Smooth muscle cell of the brain vasculature (primary cell): ENCODE results near the gene MYO5A.
"Not testable (repeated sequence)": the region's sequence is repeated elsewhere in the genome, so short reads cannot be mapped to it uniquely, and the experiment has no call there.

Experiments used
- DNase-seq: peaks from one replicate; pipeline ENCODE4 v3.0.0-alpha.2; 2012; ENCODE audit warnings: low read depth, low spot score

MYO5A gene

DNA sequence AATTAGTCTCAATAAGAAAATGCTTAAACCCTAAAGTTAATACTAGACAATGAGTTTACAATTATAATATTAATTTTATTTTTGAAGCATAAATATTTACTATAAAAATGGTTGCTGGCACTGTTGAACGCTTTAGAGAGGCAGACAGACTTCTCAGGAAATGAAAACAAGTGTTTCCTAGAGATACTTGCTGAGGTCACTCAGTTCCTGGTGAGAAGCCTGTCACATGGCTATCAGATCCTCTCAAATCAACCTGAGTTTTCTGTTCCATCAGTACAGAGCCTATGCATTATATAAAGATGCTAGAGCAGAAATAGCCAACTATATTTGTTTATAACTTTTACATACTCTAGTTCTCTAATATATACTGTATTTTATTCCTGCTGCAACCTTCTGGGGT, 109.2 kb downstream of the MYO5A start:
- no peak for DNase-seq

DNA sequence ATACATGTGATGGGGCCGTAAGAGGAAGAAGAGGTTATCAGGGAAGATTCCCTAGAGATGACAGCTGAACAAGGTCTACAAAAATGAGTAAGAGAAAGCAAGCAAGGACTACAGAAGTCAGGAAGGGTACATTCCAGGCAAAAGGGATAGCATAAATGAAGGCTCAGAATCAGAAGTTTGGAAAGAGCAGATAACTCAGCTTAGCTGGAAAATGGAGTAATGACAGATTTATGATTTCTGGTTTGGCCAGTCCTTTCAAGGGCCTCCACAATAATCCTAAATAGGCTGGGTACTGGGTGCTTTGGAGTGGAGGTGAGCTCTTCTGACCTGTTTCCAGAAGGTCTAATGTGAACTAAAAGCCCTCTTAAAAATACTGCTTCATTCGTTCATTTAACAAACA, 110.7 kb downstream of the MYO5A start:
- no peak for DNase-seq

DNA sequence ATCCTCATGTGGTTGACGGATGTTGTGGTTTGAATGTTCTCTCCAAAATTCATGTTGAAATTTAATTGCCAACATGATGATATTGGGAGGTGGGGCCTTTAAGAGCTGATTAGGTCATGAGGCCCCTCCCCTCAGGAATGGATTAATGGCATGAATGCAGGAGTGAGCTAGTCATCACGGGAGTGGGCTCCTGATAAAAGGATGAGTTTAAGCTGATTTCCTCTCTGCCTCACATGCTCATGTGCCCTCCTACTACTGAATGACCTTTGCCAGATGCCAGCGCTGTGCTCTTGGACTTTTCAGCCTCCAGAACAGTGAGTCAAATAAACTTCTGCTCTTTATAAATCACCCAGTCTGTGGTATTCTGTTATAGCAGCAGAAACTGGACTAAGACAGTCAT, 111.2 kb downstream of the MYO5A start:
- DNase-seq: no peak

DNA sequence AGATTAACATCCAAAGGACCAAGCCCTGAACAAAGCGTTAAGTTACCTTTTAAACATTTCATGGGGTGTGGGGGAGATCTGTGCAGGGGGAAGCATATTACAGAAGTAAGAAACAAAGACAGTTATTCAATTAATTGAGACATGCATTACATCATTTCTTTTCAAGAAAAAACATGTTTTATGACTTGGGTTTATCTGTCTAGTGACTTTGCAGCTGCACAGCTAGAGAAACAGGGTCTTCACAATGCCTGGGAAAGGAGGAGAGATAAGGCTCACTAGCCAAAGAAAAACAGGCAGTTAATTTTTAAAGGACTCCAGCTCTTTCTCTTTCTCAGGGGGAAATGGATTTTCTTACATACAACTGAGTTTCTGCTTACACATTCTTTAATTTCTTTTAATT, 112.1 kb downstream of the MYO5A start:
- DNase-seq: not testable (repeated sequence)

DNA sequence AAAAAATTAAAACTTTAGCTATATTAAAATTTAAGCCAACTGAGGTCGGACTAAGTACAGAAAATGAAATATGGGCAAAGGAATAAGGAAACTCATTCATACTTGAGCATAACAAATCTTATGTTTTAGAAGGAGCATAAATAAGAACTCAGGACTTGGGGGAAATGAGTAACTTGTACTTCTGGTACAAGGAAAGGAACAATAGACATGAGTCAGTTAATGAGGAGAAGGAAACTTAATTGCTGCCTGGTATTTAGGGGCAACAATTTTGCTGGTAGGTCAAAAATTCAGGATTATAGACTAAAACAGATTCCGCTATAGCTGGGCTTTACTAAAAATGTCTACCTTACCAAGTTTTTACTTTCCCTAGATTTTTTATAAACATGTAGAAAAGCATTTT, 113.1 kb downstream of the MYO5A start:
- no peak for DNase-seq

DNA sequence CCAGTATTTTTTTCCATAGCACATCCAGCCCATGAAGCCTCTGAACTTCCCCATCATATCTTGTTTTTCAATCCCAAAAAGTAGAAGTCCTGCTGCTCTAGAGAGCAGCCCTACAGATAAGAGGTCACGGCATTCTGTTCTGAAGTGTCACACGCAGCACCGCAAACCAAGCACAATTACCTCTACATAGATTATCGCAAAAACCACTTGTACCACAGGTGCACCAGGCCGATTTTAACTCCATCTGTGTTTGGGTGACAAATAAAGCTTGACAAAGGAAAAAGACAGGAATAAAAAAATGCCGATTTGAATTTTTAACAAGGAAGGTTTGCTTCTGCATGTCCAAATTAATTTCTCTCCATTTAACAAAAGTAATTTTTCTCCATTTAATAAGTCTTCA, 113.7 kb downstream of the MYO5A start:
- DNase-seq: no peak

DNA sequence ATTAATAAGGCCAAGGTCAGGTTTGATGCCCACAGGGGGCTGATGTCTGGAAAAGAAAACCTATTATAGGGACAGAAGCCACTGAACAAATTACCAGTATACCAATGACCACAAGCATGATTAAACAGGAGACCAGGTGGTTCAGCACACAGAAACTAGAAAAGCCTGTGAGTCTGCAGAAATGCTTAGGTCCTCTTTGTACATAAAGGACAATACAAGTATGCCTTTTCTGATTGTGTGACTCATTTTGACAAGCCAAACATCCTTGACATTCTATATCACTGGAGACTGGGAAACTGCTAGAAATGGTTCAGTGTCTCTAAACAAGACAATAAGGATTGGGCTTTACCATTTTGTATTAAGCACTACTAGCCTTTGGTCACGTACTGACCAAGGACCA, 119.9 kb downstream of the MYO5A start:
- DNase-seq: no peak

DNA sequence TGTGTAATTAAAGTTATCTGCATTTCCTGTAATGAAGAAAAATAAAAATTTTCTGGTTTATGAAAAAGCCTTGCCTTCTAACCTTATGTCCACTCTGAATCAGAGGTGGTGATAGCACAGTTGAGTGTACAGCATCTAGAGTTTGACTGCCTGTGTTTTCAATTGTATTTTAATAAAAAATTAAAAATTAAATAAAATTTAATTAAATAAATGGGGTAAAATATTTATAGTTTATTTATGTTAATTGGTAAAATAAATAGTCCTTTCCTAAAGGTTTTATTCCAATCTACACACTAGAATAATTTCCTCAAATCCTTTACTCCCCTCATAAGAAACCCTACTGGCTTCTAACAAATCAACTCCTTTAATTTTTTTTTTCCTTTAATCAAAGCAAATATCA, 121.3 kb downstream of the MYO5A start:
- no peak for DNase-seq

DNA sequence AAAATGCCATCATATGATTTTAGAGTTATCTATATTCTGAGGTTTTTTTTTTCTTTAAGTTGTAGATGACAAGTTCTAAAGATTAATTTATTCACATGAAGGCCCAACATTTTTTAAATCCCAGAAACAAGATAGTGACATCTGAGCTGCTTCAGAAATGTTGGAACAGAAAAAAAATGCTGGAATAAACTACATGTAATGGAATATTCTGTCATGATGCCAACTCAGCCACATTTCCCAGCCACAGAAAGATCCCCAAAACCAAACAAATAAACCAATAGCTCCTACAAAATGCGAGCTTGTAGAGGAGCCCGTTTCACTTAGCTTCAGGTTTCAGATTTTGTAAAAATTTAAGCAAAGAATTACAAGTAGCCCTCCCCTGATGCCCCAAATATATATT, 122.1 kb downstream of the MYO5A start:
- no peak for DNase-seq

DNA sequence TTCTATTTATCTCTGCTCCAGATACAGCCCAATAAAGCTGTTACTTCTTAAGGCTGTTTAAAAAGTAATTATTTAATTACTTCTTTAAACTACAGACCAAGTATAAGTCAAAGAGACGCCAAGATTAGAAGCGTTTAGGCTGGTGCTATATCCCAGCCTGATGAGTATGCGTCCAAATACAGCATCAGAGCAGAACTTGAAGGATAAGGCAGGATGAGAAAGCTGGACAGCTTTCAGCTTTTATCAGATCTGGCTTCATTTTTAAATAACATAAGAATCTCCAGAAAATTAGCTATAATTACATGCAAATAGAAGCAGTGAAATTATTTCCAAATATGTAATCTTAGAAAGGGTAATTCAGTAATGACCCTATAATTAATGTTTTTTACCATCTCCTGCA, 122.8 kb downstream of the MYO5A start:
- DNase-seq: no peak

DNA sequence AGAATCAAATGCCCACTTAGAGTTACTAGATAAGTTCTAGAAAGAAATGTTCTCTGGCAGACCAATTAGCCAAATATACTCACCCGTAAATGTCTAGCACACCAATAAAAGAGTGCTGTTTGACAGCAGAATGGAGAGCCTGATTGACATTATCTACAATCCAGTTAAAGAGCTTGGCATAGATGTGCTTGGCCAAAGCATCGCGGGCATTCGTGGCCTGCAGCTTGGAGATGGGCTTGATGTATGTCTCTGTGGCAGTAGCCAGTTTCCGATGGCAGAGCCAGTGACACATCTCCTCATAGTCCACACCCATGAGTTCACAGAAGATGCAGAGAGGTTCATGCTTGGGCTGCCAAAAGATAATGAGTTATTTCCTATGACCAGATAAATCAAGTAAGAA, 131.6 kb downstream of the MYO5A start:
- DNase-seq: no peak

DNA sequence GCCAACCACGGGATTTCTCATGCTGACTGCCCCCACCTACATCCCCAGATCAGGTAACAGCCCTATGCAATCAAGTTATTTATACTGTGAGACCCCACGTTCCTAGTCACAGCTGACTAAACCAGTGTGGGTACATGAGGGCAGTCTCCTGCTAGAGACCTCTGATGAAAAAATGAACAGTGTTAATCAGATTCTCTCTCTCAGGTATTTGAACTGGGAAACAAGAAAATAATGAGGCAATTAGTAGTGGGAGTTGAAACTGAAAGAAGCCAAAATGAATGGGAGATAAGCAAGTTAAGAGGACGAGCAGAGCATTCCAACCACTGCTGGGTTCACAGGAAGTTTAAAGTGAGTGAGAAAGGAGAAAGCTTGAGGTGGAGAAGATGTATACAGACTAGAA, 134.6 kb downstream of the MYO5A start:
- no peak for DNase-seq

DNA sequence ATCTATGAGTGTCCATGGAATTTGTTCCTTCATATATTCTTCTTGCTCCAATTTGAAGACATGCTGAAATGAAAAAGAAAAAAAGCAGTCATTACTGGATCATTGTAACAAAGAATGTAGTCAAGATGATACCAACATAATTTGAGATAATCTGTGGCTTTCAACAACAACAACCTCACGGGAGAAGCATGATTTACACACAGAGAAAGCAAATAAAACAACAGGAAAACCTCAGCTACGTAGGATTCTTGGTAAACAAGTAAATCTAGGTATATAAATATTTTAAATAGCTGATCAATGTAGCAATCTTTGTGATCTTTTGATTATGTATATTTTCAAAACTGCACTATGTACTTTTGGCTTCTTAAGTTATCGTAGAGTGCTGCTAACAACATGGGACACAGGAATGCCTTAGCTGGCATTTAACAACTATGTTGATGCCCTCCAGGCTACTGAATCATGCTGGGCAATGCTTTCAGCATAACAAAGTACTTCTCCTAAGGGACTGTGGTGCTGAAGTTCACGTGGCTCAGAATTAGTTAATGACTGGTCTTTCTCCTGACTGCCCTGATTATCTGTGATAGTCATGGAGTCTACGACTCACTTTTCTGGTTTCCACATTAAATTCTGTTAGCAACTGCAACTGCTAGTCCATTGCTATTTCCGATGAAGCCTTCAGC, 136.5 kb downstream of the MYO5A start:
- no peak for DNase-seq

DNA sequence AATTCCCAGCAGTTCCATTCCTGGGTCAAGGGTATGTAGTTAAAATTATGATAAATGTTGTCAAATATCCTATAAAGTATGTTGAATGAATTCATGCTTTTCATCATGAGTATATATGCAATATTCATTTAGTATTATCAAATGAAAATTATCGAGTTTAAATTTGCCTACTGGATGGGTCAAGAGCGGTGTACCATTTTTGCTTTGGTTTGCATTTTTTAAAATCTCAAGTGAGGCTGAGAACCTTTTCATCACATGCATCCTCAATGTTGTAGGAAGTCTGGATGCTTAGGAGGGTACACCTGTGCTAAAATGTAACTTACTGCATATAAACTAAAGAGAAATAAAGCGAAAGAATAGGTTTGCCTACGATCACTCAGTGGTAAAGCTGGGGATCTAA, 137.6 kb downstream of the MYO5A start:
- DNase-seq: no peak

DNA sequence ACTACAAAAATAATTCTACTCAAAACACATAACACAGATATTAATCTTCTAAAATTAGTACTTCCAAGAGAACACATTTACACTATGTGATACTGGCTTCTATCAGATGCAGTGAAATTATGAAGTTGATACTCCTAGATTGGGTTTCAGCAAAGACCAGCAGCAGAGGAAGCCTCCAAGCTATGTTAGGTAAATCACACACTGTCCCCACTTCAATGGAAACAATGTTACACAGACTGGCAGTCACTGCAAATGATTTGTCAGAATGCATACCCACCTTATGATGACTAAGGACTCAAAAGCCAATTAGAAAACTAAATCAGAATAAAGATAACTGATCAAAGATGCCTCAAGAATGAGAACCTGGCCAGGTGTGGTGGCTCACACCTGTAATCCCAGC, 143.0 kb downstream of the MYO5A start:
- no peak for DNase-seq

DNA sequence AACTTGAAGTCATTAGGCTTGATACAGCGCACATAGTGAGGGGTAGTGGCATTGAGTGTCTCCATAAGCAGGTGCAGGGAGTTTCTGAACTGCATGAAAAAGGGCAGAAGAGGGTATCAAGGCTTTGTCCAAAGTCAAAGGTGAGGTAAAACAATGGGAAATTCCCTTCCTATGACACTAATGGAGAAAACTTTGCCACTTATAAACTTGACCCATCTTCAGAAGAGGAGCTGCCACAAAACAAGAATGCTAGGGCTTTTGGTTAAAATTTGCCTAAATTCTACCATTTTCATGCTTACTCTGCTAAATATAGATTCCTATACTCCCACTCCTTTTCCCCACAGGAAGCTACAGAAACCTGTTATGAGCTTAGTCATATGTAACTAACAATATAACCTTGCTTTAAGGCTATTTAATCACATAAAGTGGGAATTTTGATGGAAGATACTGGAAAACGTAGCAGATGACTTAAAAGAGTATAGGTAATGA, 145.5 kb downstream of the MYO5A start:
- DNase-seq: no peak

DNA sequence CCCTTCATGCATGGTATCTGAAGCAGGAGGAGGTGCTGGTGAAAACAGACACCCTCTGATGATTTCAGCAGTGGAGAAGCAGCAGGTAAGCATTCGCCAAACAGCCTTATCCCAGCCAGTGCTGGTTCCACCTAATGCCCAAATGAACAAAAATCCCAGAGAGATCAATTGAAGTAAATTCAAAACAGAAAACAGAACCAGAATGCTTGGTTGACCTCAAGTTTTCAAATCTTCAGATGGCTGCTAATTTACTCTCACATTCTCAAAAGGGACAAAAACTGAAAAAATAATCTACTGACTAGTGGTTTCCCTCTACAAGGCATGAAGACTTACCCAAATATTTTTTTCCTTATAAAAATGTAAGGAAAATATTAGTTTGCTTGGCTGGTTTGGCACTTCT, 146.0 kb downstream of the MYO5A start:
- no peak for DNase-seq

DNA sequence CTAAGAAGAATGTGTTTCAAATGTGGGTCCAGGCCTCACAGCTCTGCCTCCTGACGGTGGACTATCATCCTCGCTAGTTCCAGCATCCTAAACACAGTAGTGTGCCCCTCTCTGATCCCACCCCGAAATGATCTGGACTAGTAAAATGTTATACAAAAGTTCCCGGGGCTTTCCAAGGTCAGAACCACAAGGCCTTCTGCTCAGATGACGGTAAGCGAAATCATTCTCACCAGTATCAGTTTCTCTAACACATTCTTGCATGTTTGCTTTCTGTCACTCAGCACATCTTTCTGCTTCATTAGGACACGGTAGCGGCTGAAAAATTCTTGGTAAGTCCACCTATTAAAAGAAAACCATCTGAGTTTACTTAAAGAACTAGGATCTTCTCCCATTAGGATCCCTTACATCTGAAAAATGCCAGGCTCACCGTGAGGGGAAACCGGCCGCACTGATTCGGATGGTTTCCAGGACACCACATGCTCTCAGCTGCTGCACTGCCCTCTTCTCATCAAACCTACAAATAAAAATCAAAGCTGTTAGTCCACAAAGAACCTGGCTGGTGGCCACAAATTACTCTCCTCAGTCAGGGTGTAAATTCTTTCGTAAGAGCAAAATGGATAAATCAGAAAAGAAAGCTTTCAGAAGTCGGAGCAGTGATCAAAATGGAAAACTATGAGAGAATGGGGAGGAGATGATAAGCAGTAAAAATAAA, 149.1 kb downstream of the MYO5A start:
- no peak for DNase-seq

DNA sequence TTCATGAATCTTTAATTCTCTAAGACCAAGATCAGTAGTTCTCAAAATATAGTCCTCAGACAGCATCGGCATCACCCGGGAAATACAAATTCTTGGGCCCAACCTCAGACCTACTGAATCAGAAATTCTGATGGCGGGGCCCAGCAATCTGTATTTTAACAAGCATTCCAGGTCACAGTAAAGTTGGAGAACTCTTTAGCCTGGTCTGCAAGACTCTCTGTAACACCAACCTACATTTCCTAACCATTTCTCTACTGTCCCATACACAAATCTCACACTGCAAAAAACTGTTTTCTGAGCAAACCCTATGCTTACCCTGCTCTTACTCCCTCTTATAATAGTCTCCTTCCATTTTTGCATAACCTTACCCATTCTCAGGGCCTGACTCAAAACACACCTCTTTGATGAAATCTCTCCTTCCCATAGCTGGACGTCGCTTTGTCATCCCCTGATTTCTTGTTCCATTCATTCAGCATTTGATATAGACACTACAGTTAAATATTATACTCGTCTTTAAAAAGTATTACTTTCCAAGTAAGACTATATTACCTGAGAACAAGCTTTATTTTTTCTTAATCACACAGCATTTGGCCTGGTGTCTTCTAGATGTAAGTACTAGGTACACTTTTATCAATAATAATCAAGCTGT, 149.8 kb downstream of the MYO5A start:
- DNase-seq: no peak

DNA sequence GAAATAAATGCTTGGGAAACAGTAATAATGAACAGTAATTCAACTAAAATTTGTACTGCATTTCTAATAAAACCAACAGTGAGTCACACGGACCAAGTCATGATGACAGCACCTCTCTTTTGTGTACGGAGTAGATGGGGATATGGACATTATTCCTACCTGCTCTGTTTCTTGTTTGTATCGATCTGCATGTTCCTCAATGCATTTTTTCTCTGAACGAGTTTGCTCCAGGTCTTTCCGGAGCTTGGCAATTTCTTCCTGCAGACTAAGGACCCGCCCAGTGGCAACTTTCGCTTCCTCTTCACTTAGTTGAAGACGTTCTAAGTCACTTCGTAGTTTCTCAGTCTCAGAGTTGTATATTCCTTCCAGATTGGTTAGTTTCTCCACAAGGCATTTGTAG, 158.7 kb downstream of the MYO5A start:
- DNase-seq: no peak

DNA sequence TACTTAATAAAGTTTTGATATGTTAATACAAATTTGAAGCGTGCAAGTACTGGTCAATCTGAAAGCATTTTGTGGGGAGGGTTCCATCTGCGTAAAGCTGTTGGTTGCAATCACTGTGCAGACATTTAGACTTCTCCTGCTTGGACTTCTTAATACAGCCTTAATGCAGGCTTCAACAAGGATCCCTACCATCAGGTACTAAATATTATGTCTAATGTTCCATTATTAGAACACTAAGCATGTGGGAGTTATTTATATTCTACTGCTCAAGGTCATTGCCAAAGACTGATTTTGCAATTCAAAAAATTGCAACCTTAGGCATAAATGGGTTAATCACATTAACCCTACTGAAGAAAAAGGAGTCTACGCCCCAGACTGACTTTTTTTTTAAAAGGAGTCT, 159.2 kb downstream of the MYO5A start:
- DNase-seq: no peak

DNA sequence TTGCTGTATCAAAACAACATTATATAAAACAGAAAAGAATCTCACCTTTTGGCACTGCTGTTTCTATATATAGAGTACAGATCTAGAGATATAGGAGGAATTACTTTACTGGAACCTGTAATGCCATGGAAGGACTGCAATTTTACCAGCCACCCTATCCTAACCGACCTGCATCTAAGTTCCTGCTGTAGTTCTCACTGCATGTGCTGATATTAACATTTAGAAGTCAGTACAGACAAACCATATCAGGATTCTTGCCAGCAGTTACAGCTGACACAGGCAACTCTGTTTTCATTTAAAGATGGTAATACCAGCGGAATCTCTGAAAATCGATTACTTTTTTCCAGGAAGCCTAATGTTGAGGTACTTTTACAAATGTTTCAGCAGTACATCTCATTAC, 159.7 kb downstream of the MYO5A start:
- DNase-seq: no peak

DNA sequence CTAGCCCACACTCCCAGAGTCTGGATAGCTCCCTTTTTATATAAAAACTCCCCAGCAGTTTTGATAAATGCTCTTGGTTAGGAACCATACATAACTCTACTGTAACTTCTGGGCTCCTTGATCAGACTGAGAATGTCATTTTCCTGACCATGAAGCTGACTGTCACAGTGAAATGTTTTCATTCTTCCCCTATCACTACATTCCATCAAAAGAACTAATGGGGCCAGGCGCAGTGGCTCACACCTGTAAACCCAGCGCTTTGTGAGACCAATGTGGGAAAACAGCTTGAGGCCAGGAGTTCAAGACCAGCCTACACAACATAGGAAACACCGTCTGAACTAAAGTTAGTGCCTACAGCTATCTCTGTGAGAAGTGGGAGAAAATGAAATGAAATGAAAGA, 160.3 kb downstream of the MYO5A start:
- DNase-seq: no peak
